GM23338 (cell line): ENCODE results near the gene MAN1A2. TPM values are rescaled to one million over a fixed set of nuclear protein-coding genes. Genes with fewer than 3 reads are reported as not detected.

Experiments used
- ATAC-seq: fragments of 200-7000 bp; cut with Tn5 transposase; 3 replicates; pipeline ENCODE4 v1.9.1; 2020
- DNase-seq: peaks from one replicate; pipeline ENCODE4 v3.0.0-alpha.2; 2015; ENCODE audit warnings: low spot score
- H2AFZ ChIP-seq: fragments of 200-600 bp; sonication (generic); 2 replicates; pipeline ENCODE4 v1.8.0; 2016; ENCODE audit warnings: antibody characterized with exemption, mild to moderate bottlenecking, moderate library complexity
- H3F3A ChIP-seq: fragments of 200-600 bp; sonication (generic); replicated peaks from 2 replicates; pipeline ENCODE4 v1.8.0; 2017; ENCODE audit warnings: antibody characterized with exemption, mixed run types, low read depth
- H3K27ac ChIP-seq: fragments of 200-600 bp; sonication (generic); 2 replicates; pipeline ENCODE4 v1.6.1; 2016; ENCODE audit warnings: low read depth
- H3K27me3 ChIP-seq: fragments of 200-600 bp; sonication (generic); 2 replicates; pipeline ENCODE4 v1.8.0; 2016; ENCODE audit warnings: mild to moderate bottlenecking, mixed run types, moderate library complexity; ENCODE audit not compliant: insufficient read depth
- H3K36me3 ChIP-seq: fragments of 200-600 bp; sonication (generic); 2 replicates; pipeline ENCODE4 v1.8.0; 2016; ENCODE audit warnings: mild to moderate bottlenecking; ENCODE audit not compliant: insufficient read depth
- H3K4me1 ChIP-seq: fragments of 200-600 bp; sonication (generic); 2 replicates; pipeline ENCODE4 v1.8.0; 2016; ENCODE audit warnings: mild to moderate bottlenecking, moderate library complexity; ENCODE audit not compliant: insufficient read depth
- H3K4me2 ChIP-seq: fragments of 200-600 bp; sonication (generic); 2 replicates; pipeline ENCODE4 v1.7.1; 2017; ENCODE audit warnings: mixed run types
- H3K4me3 ChIP-seq: fragments of 200-600 bp; sonication (generic); 2 replicates; pipeline ENCODE4 v1.6.1; 2016; ENCODE audit warnings: mixed run types
- H3K79me2 ChIP-seq: fragments of 200-600 bp; sonication (generic); replicated peaks from 2 replicates; pipeline ENCODE4 v1.8.0; 2017; ENCODE audit warnings: mild to moderate bottlenecking; ENCODE audit not compliant: insufficient read depth
- H3K9me2 ChIP-seq: fragments of 200-600 bp; sonication (generic); 2 replicates; pipeline ENCODE4 v1.8.0; 2017; ENCODE audit not compliant: insufficient read depth
- H4K20me1 ChIP-seq: fragments of 200-600 bp; sonication (generic); replicated peaks from 2 replicates; pipeline ENCODE4 v1.8.0; 2017; ENCODE audit warnings: mild to moderate bottlenecking; ENCODE audit not compliant: insufficient read depth
- H3K27ac Mint-ChIP-seq: 2 replicates; pipeline ENCODE4 v1.8.0; 2020; ENCODE audit warnings: inconsistent platforms, mild to moderate bottlenecking, moderate library complexity, mixed read lengths
- H3K27me3 Mint-ChIP-seq: 3 replicates; pipeline ENCODE4 v1.8.0; 2022; ENCODE audit warnings: low read depth, mild to moderate bottlenecking, moderate library complexity, mixed read lengths, inconsistent platforms; ENCODE audit not compliant: insufficient read depth, poor library complexity
- H3K36me3 Mint-ChIP-seq: 3 replicates; pipeline ENCODE4 v1.8.0; 2021; ENCODE audit warnings: low read depth, mild to moderate bottlenecking, inconsistent platforms, moderate library complexity, mixed read lengths
- H3K4me1 Mint-ChIP-seq: 3 replicates; pipeline ENCODE4 v1.8.0; 2020; ENCODE audit warnings: mild to moderate bottlenecking, inconsistent platforms, mixed read lengths
- H3K4me3 Mint-ChIP-seq: 3 replicates; pipeline ENCODE4 v1.8.0; 2021; ENCODE audit warnings: moderate library complexity, mild to moderate bottlenecking, inconsistent platforms, mixed read lengths
- H3K9me3 Mint-ChIP-seq: 3 replicates; pipeline ENCODE4 v1.8.0; 2020; ENCODE audit warnings: moderate library complexity, mild to moderate bottlenecking, inconsistent platforms, mixed read lengths
- CREB1 ChIP-seq: fragments of 250-450 bp; sonication (Bioruptor Pico); IDR thresholded peaks from 2 replicates; pipeline ENCODE4 v1.5.0; 2020; ENCODE audit warnings: low read depth, mild to moderate bottlenecking, moderate library complexity
- EZH2 ChIP-seq: fragments of 200-600 bp; sonication (generic); IDR thresholded peaks from one replicate; pipeline ENCODE4 v1.8.0; 2017; ENCODE audit warnings: antibody characterized with exemption, mild to moderate bottlenecking, low read depth; ENCODE audit not compliant: unreplicated experiment
- JUNB ChIP-seq: IDR thresholded peaks from one replicate; pipeline ENCODE4 v1.6.1; 2016; ENCODE audit warnings: antibody characterized with exemption; ENCODE audit not compliant: unreplicated experiment
- NANOG ChIP-seq: IDR thresholded peaks from 2 replicates; pipeline ENCODE4 v1.6.1; 2016; ENCODE audit warnings: antibody characterized with exemption, borderline replicate concordance
- POLR2AphosphoS5 ChIP-seq: IDR thresholded peaks from 2 replicates; pipeline ENCODE4 v1.6.1; 2016; ENCODE audit warnings: antibody characterized with exemption, low read depth
- REST ChIP-seq: IDR thresholded peaks from one replicate; pipeline ENCODE4 v1.6.1; 2018; ENCODE audit warnings: antibody characterized with exemption; ENCODE audit not compliant: unreplicated experiment
- ZNF114 ChIP-seq: fragments of 250-450 bp; sonication (Bioruptor Pico); IDR thresholded peaks from 2 replicates; pipeline ENCODE4 v1.5.0; 2020; ENCODE audit warnings: mild to moderate bottlenecking, moderate library complexity
- ZNF331 ChIP-seq: fragments of 250-450 bp; sonication (Bioruptor Pico); IDR thresholded peaks from 2 replicates; pipeline ENCODE4 v1.5.0; 2020; ENCODE audit warnings: low read depth, mild to moderate bottlenecking, moderate library complexity
- ZNF462 ChIP-seq: fragments of 250-450 bp; sonication (Bioruptor Pico); IDR thresholded peaks from 2 replicates; pipeline ENCODE4 v1.5.0; 2020; ENCODE audit warnings: mild to moderate bottlenecking, moderate library complexity
- polyA plus RNA-seq: library from polyadenylated mRNA; unstranded; fragments of >200 nt; fragmentation: Nextera tagmentation; extraction: Ambion mirVana; gene quantifications from 2 replicates; pipeline ENCODE4 v1.2.1, GENCODE V29; 2016
- total RNA-seq: library from RNA; depleted of rRNA; stranded (reverse); fragments of >200 nt; shearing (Covaris generic); gene quantifications from 2 replicates; pipeline ENCODE4 v1.2.3, GENCODE V29; 2014
- TF ChIP-seq, protein P1 (sequence below), 2 experiments: fragments of 200-600 bp in 1 of 2; sonication (generic) in 1 of 2; conservative IDR thresholded peaks; 2 replicates each; pipeline versions ENCODE4 v1.5.1 to v1.6.1; 2016 to 2017; ENCODE audit warnings: antibody characterized with exemption in 2 of 2, low read depth in 2 of 2, mild to moderate bottlenecking in 2 of 2, moderate library complexity in 1 of 2

MAN1A2 gene
- total and polyA plus RNA-seq, 2 experiments from 2014 or later = 18.6 to 22.2 TPM

DNA sequence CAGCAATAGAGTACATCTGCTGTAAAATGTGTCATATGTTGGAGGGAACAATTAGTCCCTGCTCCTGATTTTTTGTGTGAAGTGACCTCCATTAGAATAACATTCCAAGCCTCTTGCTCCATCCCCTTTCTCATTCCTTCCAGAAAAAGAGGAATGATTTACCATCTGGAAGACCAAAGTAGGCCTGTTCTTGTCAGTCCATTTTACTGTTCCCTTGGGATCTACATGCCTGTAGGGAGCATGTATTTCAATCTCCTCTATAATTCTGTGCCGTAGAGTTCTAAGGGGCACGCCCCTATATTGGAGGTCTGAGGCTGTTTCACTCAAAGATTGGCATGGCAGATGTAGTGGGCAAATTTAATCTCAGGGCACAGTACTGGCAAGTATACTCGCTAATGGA is 48.8 kb upstream of the MAN1A2 start (continued):
- no peak for TF ChIP-seq REST
- no peak for TF ChIP-seq CREB1 (CRISPR knock-in tag)

DNA sequence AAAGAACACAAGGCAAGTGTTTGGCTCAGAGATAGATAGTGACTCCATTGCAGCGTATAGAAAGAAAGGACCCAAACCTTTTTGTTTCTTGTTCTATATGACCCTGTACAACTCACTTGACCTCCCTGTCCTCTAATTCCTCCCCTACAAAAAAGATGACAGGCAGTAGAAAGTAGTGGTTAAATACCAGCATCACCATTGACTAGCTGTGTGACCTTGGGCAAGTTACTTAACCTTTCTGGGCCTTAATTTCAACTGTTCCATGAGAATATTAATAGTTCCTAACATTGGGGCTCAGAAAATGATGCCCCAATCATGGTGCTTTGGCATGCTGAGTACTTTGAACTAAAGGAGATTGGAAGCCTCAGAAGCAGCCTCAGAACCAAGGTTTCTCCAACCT is 46.7 kb upstream of the MAN1A2 start:
- Histone ChIP-seq H3K36me3 (no peaks in the 10 kb centered on the region), H3K4me1 (no peaks in the 10 kb centered on the region), H2AFZ (no peak overlapping the region), H3K4me2 (no peak overlapping the region), H3K9me2 (no peaks in the 10 kb centered on the region), H3K27me3 (no peaks in the 10 kb centered on the region), H3K79me2 (no peaks in the 10 kb centered on the region), H4K20me1 (no peaks in the 10 kb centered on the region), H3K4me3 (no peak overlapping the region), H3F3A (no peaks in the 10 kb centered on the region), H3K27ac (no peak overlapping the region)
- DNase-seq = no peak
- Mint-ChIP-seq H3K27me3 (no peaks in the 10 kb centered on the region), H3K27ac (no peak overlapping the region), H3K36me3 (no peaks in the 10 kb centered on the region), H3K4me3 (no peak overlapping the region), H3K4me1 (peaks cover 9% of the 10 kb centered on the region), H3K9me3 (no peaks in the 10 kb centered on the region)
- ATAC-seq = no peak
- TF ChIP-seq JUNB = no peak
- no peak for TF ChIP-seq EZH2
- TF ChIP-seq POLR2AphosphoS5 = no peak
- TF ChIP-seq ZNF331 (CRISPR knock-in tag) = no peak
- TF ChIP-seq, protein P1, sequence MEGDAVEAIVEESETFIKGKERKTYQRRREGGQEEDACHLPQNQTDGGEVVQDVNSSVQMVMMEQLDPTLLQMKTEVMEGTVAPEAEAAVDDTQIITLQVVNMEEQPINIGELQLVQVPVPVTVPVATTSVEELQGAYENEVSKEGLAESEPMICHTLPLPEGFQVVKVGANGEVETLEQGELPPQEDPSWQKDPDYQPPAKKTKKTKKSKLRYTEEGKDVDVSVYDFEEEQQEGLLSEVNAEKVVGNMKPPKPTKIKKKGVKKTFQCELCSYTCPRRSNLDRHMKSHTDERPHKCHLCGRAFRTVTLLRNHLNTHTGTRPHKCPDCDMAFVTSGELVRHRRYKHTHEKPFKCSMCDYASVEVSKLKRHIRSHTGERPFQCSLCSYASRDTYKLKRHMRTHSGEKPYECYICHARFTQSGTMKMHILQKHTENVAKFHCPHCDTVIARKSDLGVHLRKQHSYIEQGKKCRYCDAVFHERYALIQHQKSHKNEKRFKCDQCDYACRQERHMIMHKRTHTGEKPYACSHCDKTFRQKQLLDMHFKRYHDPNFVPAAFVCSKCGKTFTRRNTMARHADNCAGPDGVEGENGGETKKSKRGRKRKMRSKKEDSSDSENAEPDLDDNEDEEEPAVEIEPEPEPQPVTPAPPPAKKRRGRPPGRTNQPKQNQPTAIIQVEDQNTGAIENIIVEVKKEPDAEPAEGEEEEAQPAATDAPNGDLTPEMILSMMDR (conservative IDR thresholded peaks at IDR 0.05; ENCODE audit: low read depth in 2 of 2) = no peak
- no peak for TF ChIP-seq NANOG
- no peak for TF ChIP-seq ZNF114 (CRISPR knock-in tag)
- no peak for TF ChIP-seq ZNF462 (CRISPR knock-in tag)
- no peak for TF ChIP-seq REST
